Activated T-helper 9 cell treated with anti-CD3 and anti-CD28 coated beads, Interleukin-2, amount 50 U/mL, for 16 hours (primary cell): Measurements from ENCODE around the gene TNNT3.

Experiments used
- DNase-seq: peaks from one replicate; pipeline ENCODE4 v3.0.0-alpha.2; 2020; ENCODE audit warnings: low read depth

TNNT3 gene

DNA sequence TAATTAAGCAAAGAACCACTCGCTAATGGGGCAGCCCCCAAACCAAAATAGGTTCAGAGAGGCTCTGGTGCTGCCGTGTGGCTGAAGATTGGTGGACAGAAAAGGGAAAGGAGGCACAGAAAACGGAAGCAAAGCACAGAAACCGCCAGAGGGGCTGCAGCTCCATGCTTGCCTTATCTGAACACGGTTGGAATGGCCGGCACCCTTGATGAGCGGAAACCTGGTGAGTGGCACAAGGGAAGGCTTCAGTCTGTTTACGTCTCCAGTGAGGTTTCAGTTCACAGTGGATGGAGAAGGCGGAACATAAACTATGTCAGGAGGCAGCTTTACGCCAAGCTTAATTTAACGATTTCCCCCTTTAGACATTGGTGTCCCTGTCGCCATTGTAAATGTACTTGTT lies 22.6 kb upstream of the TNNT3 start:
- no peak for DNase-seq

DNA sequence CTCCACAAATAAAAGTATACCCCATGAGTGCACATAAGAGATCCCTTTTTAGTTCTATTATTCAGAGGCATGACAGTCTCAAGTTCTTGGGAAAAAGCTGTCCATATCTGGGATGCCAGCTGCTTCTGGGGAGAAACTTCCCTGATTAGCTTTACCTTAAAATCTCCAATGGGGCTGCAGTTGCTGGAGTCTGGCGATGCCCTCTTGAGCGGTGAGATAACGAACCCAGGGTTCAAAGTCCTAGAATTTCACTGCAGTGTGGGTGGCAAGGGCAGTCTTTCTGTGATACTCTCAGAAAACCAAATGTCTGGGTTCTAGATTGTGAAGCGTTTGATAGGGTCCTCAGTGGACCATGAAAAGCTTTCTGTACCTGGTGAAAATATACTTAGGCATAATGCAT lies 20.4 kb upstream of the TNNT3 start:
- DNase-seq: no peak

DNA sequence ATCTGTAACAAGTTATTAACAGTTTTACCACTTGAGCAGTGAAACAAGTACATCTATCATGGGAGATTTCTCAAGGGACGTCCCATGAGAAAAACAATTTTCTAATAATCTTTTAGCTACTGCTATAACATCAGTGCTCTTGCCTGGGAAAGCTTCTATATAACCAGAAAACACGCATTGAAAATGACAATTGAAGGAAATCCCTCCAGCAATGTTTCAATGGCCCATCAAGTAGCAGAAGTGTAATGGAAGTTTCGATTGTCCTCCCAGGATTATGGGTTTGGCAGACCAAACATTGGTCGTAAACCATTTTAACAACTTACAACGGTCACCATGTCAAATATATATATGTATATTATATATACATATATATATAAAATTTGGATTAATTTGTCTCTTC lies 19.8 kb upstream of the TNNT3 start:
- no peak for DNase-seq

DNA sequence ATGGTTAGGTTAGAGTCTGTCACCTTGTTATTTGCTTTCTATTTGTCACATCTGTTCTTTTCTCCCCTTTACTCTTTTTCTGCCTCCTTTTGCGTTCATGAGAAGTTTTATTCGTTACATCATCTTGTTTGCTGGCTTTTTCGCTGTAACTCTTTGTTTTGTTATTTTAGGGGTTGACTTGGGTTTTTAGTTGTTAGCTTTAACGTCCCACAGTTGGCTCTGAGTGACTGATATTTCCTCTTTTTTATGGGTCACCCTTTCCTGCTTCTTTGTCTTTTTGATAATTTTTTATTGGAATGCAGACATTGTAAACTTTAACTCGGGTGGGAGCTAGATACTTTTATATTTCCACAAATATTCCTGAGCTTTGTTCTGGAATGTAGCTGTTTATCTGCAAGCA lies 13.3 kb upstream of the TNNT3 start:
- DNase-seq: no peak

DNA sequence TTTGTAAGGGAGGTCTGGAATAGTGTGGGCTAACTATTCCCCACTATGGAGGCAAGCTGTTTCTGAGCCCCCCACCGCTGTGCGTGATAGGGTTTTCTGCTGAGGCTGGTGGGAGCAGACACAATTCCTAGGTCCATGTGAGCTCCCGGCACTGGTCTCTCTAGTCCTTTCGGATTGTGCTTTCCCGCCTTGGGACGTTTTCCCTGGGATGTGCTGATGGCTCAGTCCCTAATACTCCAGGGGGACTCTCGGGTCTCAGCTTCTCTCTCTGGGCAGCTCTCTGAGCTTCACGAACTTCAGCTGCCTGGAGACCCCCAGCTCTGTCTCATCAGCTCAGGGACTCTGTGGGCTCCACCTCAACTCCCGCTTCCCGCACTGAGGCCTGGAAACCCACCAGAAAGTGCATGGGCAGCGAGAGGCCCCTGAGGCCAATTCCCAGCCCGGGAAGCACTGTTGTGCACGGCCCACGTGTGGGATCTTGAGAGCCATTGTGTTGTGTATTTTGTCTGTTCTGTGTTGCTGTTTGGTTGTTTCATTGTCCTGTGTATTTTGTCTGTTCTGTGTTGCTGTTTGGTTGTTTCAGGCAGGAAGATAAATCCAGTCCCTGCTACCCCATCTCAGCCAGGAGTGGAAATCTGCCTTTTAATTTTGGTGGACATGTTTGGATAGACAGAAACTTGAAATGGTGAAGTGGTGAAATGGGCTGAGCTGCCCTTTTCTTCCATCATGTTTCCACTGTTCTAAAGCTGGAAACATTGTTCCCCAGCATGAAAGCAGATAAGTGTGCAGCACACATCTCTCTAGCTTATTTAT lies 12.7 kb upstream of the TNNT3 start:
- no peak for DNase-seq

DNA sequence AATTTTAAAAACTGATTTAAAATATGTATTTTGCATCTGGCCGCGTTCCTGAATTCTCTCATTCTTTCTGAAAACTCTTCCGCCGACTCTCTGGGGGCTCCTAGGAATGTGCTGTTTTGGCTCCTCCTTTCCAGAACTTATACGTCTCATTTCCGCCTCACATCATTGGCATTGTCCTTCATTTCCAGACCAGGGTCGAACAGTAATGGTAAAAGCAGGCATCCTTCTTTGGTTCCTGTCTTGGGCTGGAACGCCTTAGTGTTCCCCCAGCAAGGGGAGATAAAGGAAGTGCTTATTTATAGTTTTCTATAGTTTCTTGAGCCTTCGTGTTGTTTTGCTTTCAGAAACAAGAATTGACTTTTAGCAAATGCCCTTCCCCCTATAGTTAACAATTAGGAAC lies 10.9 kb upstream of the TNNT3 start:
- no peak for DNase-seq

DNA sequence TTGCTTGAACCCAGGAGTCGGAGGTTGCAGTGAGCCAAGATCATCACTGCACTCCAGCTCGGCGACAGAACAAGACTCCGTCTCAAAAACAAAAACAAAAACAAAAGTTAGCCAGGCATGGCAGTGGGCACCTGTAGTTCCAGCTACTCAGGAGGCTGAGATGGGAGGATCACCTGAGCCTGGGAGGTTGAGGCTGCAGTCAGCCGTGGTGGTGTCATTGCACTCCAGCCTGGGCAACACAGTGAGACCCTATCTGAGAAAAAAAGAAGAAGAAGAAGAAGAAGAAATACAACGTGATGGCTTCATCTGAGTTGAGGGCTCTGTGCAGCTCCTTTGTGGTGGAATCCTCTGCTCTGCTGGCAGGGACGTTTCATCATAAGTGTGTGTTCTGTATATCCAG lies 10.0 kb upstream of the TNNT3 start:
- DNase-seq: no peak

DNA sequence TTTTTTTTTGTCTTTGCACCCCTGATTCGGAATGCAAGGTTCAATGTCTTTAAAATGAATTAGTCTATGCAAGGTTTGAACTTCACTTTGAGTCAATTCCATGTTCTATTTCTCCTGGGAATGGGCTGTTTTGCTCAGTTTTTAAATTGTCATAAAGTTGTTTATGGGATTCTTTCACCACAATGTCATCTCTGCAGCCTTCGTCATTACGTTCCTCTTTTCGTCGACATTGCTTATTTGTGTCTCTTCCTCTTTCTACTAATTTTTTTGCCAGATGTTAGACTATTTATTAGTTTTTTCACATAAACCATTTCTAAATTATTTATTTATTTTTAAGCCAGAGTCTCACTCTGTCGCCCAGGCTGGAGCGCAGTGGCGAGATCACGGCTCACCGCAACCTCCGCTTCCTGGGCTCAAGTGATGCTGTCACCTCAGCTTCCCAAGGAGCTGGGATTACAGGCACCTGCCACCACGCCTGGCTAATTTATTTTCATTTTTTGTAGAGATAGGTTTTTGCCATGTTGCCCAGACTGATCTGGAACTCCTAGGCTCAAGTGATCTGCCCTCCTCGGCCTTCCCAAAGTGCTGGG lies 7.1 kb upstream of the TNNT3 start:
- no peak for DNase-seq

DNA sequence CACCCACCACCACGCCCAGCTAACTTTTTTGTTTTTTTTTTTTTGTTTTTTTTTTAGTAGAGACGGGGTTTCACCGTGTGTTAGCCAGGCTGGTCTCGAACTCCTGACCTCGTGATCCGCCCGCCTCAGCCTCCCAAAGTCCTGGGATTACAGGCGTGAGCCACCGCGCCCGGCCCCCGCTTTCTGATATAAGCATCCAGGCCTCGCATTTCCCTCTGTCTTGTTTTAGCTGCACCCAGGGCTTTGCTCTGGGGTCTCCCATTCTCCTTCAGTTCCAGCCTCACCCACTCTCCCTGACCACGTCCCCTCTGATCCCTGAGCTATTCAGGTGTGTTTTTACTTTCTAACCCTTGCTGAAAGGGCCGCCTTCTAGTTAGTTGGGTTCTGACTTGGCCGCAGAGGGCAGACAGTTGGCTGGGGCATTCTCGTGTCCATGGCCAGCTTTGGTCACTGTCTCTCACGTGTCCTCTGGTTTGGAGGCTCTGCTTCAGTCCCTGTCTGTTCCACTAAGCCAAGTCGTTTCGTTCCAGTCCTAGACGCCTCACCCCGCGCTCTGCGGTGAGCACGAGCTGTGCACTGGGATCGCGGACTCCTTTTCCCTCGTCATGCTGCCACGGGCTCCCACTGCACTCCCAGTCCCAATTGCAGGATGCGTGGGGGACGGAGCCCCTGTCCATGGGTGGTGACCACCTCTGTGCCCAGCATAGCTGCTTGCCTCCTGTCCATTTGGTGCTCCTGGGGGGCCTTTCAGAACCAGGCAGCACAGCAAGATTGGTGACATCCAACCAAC lies 6.0 kb upstream of the TNNT3 start:
- DNase-seq: no peak

DNA sequence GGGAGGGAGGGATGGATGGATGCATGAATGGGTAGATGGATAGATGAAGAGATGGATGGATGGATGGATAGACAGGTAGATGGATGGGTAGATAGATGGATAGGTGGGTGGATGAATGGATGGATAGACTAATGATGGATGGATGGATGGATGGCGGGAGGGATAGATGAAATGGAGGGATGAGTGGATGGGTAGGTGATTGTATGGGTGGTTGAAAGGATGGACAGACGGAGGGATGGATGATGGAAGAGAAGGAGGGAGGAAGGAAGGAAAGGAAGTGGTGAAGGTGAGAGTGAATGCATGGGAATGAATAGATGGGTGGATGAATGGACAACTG lies 3.7 kb upstream of the TNNT3 start:
- DNase-seq: no peak

DNA sequence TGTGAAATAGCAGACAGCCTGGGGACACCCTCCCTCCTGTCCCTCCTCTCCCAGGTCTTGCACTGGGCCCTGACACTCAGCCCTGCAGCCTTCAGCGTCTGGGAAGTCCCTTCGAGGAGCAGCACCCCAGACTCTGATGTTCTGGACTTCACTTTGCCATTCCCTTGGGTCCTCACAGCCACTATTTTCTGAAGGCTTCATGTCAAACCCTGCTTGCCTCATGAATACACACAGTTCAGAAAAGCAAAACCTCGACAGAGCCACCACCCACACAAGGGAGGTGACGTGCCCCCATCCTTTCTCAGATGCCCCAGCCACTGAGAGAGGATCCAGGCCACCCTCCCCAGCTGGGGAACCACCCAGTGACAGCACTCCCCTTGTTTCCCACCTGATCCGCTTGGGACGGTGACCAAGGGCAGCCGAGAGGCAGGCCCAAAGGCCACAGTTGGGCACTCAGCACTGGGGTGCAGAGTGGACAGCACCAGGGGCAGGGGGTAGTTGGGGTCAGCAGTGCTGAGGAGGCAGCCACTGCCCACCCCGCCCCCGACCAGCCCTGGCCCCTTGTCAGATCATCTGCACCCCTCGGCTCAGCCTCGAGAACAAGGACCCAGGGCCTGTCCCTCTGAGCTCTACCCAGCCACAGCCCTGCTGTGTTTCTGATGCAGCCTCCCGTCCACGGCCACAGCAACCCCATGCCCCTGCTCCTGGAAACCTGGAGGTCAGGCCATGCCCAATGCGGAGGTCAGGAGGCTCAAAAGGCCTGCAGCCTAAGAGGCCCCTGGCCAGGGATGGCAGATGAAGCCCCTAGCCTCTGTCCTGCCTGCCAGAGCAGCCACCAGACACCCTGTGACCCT lies 3.1 kb upstream of the TNNT3 start:
- no peak for DNase-seq

DNA sequence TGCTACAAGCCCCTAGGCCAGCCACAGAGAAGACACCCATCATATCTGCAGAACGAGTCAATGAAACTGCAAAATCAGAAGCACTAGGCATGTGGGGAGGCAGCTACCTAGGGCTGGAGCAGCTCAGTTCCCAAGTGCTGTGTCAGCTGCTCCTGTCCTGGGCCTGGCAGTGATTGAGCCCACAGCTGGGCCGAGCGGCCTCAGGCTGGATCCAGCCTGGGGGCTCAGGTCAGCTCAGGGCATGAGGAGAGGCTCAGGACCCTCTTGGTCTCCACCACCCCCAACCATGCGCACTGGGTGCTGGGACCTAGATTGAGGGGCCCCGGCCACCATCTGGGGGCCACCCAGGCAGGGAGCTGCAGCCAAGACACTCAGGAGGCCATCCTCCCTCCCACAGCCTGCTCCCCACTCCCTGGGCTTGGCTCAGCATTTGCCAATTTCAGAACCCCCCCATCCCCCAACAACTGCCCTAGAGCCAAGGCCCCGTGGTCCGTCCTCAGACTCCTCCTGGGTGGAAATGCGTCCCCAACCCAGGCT lies 2.4 kb upstream of the TNNT3 start:
- no peak for DNase-seq

DNA sequence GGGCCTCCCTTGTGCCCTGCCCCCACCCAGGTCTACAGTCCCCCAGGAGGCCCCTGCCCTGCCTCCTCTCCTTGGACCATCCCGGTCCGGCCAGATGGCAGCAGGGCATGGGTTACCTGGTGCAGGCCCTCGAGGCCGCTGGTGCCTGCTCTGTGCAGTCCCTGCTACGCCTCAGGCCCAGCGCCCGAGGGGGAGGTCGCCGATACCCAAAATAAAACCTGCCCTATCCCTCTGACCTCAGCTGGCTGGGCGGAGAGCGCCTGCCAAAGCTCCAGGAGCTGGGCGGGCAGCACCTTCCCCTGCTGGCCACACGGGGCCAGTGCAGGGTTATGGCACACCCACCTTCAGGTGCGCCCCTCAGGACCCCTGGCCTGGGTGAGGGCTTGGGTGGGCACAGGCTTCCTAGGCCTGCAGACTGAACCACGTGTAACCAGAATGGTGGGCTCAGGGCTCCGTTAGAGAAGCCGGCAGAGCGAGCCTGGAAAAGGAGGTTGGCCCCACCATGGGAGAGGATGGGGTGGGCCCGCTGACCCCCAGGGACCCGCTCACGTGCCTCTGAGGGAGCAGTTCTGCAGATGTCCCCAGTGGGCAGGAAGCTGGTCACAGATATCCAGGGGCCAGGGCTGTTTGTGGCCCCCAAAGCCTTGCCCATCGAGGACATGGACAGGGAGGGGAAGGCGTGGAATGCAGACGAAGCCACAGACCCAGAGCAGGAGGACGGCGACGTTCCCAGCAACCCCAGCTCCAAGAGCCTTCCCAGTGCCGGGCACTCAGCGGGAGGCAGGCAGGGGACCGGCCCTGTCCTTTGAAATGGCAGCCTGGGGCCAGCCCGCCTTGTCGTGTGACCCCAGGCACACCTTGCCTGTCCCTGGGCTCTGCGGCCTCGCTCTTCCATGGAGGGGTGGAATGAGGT lies 1.7 kb upstream of the TNNT3 start:
- no peak for DNase-seq

DNA sequence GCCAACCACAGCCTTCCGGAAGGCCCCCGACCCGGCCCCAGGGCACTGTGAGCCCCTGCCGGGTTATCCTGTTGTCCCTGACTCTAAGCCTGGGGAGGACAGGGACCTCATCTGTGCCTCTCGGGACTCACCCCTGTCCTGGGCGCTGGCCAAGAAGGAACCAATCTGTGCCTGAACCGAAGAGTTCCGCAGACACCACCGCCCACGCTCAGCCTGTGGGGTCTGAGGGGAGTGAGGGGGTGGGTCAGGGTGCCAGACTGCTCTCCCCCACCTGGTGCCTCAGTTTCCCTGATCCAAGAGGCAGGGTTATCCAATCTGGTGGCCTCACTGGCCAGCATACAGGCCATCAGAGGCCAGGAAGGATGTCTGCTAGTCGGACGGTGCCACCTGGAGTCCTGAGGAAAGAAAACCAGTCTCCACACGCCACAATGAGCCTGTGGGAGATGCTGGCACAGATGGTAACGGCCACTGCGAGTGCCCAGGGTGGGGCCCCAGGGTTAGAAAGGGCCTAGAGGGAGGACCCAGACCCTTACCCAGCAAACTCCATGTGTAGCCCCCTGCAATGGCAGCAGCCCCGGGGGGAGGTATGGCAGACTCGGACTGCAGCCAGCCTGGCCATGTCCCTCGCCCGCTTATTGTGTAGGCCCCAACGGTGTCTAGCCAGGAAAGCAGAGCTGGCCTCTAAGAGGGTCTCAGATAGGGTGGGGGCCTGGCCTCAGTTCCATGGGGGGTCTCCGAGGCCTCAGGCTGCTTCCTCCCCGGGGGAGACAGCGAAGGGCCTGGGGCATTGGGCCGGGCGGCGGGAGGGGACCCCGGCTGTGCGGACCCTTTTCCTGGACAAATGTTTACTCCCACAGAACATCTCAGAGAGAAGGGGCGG lies 827 bp upstream of the TNNT3 start:
- DNase-seq: no peak

DNA sequence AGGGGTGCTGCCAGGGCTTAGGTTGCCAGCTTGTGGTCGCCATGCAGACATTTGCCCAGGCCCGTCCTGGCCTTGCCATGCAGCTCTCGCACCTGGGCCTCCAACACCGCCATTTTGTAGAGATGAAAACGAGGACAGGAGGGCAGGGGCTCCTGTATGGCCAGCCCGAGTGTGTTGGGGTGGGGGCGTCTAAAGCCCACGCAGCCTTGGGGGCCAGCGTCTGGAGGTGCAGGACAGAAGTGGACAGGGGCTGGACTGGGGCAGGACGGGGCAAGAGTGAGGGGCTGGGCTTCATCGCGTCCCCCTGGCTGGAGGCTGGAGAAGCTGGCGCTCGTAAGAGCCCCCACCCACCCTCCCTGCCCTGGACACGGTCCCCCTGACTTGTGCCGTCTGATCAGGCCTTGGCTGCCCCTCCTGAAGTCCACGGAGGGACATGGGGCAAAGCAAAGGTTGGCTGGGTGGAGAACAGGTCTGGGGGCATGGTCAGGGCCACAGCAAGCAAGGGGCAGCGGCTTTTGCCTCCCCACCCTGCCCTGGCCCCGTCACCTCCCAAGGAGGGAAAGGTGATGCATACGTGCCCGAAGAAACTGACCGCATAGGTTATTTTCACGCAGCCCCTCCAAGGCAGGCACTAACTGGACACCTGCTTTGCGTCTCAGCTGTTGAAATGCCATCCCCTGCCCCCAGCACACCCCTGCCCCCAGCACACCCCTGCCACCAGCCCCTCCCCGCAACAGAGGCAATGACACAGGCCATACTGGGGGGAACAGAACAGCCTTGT lies 815 bp downstream of the TNNT3 start:
- DNase-seq: no peak

DNA sequence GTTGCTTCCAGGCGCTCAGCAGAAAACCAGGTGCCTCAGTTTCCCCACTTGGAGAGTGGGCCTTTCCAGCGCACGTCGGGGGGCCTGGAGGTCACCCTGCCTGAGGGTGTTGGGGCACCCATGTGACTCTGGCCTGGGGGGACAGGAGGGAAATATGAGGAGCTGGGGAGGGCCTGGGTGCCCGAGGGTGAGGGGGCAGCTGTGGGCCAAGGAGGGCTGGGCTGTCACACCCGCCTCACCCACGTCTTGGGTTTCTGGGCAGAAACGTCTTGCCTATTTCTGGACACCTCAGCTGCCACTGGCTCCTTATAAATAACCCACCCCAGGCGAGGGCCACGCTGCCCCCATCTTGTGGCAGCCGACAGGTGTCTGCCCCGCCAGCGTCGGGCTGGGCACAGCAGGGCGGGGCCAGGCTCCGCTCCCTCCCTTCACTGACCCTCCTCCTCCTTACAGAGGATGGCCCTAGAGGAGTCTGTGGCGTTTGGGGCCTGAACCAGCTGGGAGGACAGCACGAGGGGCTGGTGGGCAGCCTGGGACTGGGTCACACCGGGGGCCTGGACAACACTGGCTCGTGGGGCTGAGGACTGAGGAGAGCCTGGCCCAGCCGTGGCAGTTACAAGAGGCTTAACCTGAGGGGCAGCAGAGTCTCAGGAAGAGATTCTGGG lies 1.5 kb downstream of the TNNT3 start:
- DNase-seq: no peak

DNA sequence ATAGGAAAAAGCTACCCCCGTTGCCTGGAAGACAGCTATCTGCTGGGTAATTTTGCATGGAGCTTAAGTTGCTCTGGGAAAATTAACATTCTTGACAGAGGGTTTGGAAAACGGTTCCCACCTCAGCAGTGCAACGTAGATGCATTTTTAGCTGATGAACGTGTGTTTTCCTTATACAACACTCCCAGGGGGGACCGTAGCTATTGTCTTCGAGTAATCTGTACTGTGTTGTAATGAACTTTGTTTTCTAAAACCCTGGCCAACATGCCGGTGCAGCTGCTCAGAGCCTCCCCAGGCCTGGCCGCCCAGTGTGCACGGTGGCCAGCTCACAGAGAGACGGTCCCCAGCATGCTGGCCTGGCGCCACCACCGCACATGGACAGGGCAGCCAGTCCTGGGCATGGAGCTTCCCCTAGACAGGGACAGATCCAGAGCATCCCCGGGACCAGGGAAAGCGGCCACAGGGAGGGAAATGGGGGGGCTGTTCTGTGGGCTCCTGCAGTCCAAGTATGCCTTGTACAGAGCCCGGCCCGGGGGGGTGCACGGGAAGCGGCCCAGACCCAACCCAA lies 2.2 kb downstream of the TNNT3 start:
- no peak for DNase-seq

DNA sequence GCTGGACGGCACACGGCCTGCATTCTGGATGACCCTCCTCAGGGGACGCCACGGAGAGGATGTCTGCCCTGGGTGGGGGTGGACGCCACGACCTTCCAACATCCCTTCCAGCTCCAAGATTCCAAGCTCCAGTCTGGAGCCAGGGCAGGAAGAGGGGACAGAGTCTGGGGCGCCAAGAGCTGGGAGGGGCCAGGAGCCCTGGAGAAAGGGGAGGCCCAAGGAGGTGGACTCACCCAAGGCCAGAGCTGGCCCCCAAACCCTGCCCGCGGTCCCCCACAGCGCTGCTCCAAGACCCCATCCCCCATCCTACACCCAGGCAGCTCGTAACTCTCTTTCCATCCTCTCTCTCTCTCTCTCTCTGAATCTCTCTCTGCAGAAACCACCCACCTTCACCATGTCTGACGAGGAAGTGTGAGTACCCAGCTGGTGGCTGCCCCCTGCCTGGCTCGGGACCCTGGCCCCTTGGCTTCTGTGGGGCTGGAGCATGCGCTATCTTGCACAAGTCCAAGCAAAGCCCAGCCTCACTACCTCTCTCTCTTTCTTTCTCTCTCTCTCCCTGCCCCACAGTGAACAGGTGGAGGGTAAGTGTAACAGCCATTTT lies 3.1 kb downstream of the TNNT3 start:
- no peak for DNase-seq
